ENCODE data around the gene ALX3. TPM values are rescaled to one million over a fixed set of nuclear protein-coding genes. Genes with fewer than 3 reads are reported as not detected.

Gene ALX3
- total and polyA plus RNA-seq, 7 donors, result 0.13 TPM; not detected in 6

DNA sequence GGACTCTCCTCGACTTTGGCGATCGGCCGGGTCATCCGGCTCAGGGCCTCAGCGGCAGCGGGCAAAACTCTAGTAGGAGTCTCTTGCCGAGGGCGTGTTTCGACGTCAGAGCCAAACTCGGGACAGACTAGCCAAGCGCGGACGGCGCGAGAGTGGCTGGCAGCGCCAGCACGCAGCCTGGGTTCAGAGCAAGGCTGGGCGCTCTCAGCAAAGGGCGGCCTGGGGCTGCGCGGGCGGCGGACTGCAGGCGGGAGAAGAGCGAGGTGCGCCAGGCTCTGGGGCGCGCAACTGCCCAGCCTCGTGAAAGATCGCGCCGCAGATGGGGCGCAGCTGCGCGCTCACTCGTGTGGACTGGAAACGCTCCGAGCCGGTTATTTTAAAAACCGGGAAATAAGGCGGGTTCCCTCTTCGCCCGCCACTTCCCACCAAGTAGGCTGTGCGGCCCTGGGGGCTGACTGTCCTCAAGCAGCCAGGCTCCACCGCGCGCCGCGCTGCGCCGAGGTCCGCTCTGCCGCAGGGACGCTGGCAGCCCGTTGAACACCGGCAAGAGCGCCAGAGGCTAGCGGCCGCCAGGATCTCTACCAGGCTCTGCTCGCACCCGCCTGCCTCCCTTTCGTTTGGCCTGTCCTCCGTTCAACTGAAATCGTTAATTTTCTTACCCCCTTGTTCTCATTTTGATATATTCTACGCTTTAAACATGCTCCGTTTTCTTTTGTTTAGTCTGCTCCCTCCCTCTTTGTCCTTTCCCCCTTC, 2.4 kb downstream of the ALX3 start:
- no peak for DNase-seq

DNA sequence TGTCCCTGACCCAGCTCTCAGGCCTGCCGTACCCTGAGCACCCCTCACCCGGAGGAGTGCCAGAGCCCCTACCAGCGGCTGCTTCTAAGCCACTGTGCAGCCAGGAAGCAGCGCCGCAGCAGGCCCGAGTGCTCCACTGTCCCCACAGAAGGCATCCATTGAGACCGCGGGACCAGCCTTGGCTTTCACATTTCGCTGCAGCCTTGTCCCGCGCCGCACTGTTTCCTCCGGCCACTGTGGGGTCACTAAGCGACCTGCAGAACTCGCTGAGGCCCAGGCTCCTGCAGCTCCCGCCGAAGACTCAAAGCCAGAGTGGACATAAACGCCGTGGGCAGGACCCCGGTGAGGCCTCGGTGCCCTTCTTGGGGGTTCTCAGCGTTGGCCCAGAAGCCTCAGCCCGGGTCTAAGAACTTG, 3.0 kb downstream of the ALX3 start:
- DNase-seq, result no peak
- intact Hi-C loops (cut with DNase I), result no loop called here
- Histone ChIP-seq H3K27ac (no peak overlapping the region), H3K4me1 (peaks cover 0 to 34% (median 34%) of the 10 kb centered on the region in 4 donors), H3K4me3 (no peak overlapping the region), H3K9me3 (no peaks in the 10 kb centered on the region), H3K27me3 (peaks cover 47 to 60% (median 58%) of the 10 kb centered on the region in 3 donors), H3K36me3 (no peaks in the 10 kb centered on the region)
- 28 to 29% methylated on average over 23 of the region's 23 CpGs for WGBS, 2 donors
- TF ChIP-seq, protein P1, sequence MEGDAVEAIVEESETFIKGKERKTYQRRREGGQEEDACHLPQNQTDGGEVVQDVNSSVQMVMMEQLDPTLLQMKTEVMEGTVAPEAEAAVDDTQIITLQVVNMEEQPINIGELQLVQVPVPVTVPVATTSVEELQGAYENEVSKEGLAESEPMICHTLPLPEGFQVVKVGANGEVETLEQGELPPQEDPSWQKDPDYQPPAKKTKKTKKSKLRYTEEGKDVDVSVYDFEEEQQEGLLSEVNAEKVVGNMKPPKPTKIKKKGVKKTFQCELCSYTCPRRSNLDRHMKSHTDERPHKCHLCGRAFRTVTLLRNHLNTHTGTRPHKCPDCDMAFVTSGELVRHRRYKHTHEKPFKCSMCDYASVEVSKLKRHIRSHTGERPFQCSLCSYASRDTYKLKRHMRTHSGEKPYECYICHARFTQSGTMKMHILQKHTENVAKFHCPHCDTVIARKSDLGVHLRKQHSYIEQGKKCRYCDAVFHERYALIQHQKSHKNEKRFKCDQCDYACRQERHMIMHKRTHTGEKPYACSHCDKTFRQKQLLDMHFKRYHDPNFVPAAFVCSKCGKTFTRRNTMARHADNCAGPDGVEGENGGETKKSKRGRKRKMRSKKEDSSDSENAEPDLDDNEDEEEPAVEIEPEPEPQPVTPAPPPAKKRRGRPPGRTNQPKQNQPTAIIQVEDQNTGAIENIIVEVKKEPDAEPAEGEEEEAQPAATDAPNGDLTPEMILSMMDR (IDR thresholded peaks at IDR 0.05), result no peak
- no peak for TF ChIP-seq EP300 (IDR thresholded peaks at IDR 0.05)
- TF ChIP-seq POLR2AphosphoS5 (IDR thresholded peaks at IDR 0.05), result no peak
- no peak for TF ChIP-seq POLR2A (IDR thresholded peaks at IDR 0.05)

More for the DNA sequence above, 2.4 kb downstream of the ALX3 start:
- peaks cover 47 to 66% (median 64%) of the 10 kb centered on the region in 3 donors for H3K27me3 ChIP-seq
- TF ChIP-seq, protein P1 (IDR thresholded peaks at IDR 0.05), result no peak
- TF ChIP-seq POLR2AphosphoS5 (IDR thresholded peaks at IDR 0.05) (no peak), EP300 (IDR thresholded peaks at IDR 0.05) (no peak), POLR2A (IDR thresholded peaks at IDR 0.05) (no peak)
- WGBS, 2 donors, result 6% methylated on average over 68 of the region's 68 CpGs
- intact Hi-C loops (cut with DNase I), result no loop called here
- H3K27ac ChIP-seq, result no peak overlapping the region
- peaks cover 0 to 34% (median 34%) of the 10 kb centered on the region in 4 donors for H3K4me1 ChIP-seq
- H3K36me3 ChIP-seq, result no peaks in the 10 kb centered on the region
- no peaks in the 10 kb centered on the region for H3K9me3 ChIP-seq
- no peak overlapping the region for H3K4me3 ChIP-seq

- peaks cover 0 to 33% (median 32%) of the 10 kb centered on the region in 4 donors for H3K4me1 ChIP-seq
- H3K4me3 ChIP-seq, result no peak overlapping the region
- no peaks in the 10 kb centered on the region for H3K9me3 ChIP-seq
- DNase-seq, result no peak
- peaks cover 35 to 43% (median 42%) of the 10 kb centered on the region in 3 donors for H3K27me3 ChIP-seq
- WGBS, 2 donors, result 92 to 94% methylated on average over 5 of the region's 5 CpGs
- no peaks in the 10 kb centered on the region for H3K36me3 ChIP-seq
- H3K27ac ChIP-seq, result no peak overlapping the region
- TF ChIP-seq POLR2AphosphoS5 (IDR thresholded peaks at IDR 0.05), result no peak
- TF ChIP-seq EP300 (IDR thresholded peaks at IDR 0.05), result no peak
- TF ChIP-seq POLR2A (IDR thresholded peaks at IDR 0.05), result no peak
- TF ChIP-seq, protein P1 (IDR thresholded peaks at IDR 0.05), result no peak
- intact Hi-C loops (cut with DNase I), result no loop called here
Observed at GRCh38 chr1:110065841-110066240, 4.6 kb downstream of the ALX3 start.

GRCh38 chr1:110064576-110065337, 5.7 kb downstream of the ALX3 start:
- no peak for DNase-seq
- 86 to 90% methylated on average over 18 of the region's 18 CpGs for WGBS, 2 donors
- intact Hi-C loops (cut with DNase I), result no loop called here

More at GRCh38 chr1:110064576-110065337, 5.7 kb downstream of the ALX3 start:
- H3K4me3 ChIP-seq, result no peak overlapping the region
- H3K36me3 ChIP-seq, result no peaks in the 10 kb centered on the region
- H3K27ac ChIP-seq, result no peak overlapping the region
- H3K27me3 ChIP-seq, result peaks cover 24 to 32% (median 32%) of the 10 kb centered on the region in 3 donors
- H3K9me3 ChIP-seq, result no peaks in the 10 kb centered on the region
- peaks cover 0 to 23% (median 22%) of the 10 kb centered on the region in 4 donors for H3K4me1 ChIP-seq
- TF ChIP-seq POLR2AphosphoS5 (IDR thresholded peaks at IDR 0.05) (no peak), EP300 (IDR thresholded peaks at IDR 0.05) (no peak), POLR2A (IDR thresholded peaks at IDR 0.05) (no peak)
- TF ChIP-seq, protein P1 (IDR thresholded peaks at IDR 0.05), result no peak

All from sigmoid colon (tissue), 7 donors.